ENCODE data around the gene ZNF43. TPM values are rescaled to one million over a fixed set of nuclear protein-coding genes. Genes with fewer than 3 reads are reported as not detected.

Gene ZNF43
- total and polyA plus RNA-seq, 2 of the 13 experiments (the other 11 are each of a cell fraction or from before 2014, with no cell fraction given): 2.9 to 8.5 TPM

GRCh38 chr19:21767065-21767800, 68.7 kb downstream of the ZNF43 start, which contains the start of gene ZNF100 (continued):
- TF ChIP-seq MED13 (CRISPR knock-in tag; IDR thresholded peaks at IDR 0.05) (no peak), PHF8 (CRISPR knock-in tag; IDR thresholded peaks at IDR 0.05) (peak; percentile 82), SAFB2 (CRISPR knock-in tag; IDR thresholded peaks at IDR 0.05; ENCODE audit: borderline replicate concordance, low read depth) (no peak), ZNF607 (CRISPR knock-in tag; IDR thresholded peaks at IDR 0.05; ENCODE audit: borderline replicate concordance) (peak; percentile 60; the same call in 1 of the 2 replicates), TARDBP (CRISPR knock-in tag; IDR thresholded peaks at IDR 0.05) (no peak), ZKSCAN5 (CRISPR knock-in tag; IDR thresholded peaks at IDR 0.05) (no peak), HMGA1 (CRISPR knock-in tag; conservative IDR thresholded peaks at IDR 0.05) (no peak), ZNF790 (CRISPR knock-in tag; IDR thresholded peaks at IDR 0.05; ENCODE audit: borderline replicate concordance) (no peak), ETS1 (CRISPR knock-in tag; IDR thresholded peaks at IDR 0.05) (no peak), ZNF530 (CRISPR knock-in tag; IDR thresholded peaks at IDR 0.05; ENCODE audit: low read depth) (no peak), ZBTB7B (CRISPR knock-in tag; IDR thresholded peaks at IDR 0.05) (0 out of 2 replicates have a peak, but pooled peaks have one; percentile 17), ZBTB10 (CRISPR knock-in tag; IDR thresholded peaks at IDR 0.05; ENCODE audit: borderline replicate concordance) (no peak), SETDB1 (CRISPR knock-in tag; IDR thresholded peaks at IDR 0.05; ENCODE audit: borderline replicate concordance) (no peak), ZNF782 (CRISPR knock-in tag; IDR thresholded peaks at IDR 0.05; ENCODE audit: borderline replicate concordance) (no peak), HNF4G (IDR thresholded peaks at IDR 0.05; ENCODE audit: borderline replicate concordance, low read depth, low read length) (no peak), HNF4G (CRISPR knock-in tag; IDR thresholded peaks at IDR 0.05; ENCODE audit: borderline replicate concordance, low read depth) (no peak), ZSCAN12 (CRISPR knock-in tag; IDR thresholded peaks at IDR 0.05) (no peak), ZSCAN21 (CRISPR knock-in tag; IDR thresholded peaks at IDR 0.05; ENCODE audit: borderline replicate concordance) (no peak), ZNF570 (CRISPR knock-in tag; IDR thresholded peaks at IDR 0.05; ENCODE audit: borderline replicate concordance) (no peak), NCOA5 (CRISPR knock-in tag; IDR thresholded peaks at IDR 0.05) (no peak), ZNF766 (CRISPR knock-in tag; IDR thresholded peaks at IDR 0.05; ENCODE audit: borderline replicate concordance) (no peak), HNRNPLL (IDR thresholded peaks at IDR 0.05; ENCODE audit: low read depth, low read length, poor library complexity, severe bottlenecking) (peak; percentile 63), DNMT1 (CRISPR knock-in tag; IDR thresholded peaks at IDR 0.05) (no peak), NFRKB (IDR thresholded peaks at IDR 0.05) (no peak), RFX1 (IDR thresholded peaks at IDR 0.05) (no peak)
- TF ChIP-seq, protein P1, sequence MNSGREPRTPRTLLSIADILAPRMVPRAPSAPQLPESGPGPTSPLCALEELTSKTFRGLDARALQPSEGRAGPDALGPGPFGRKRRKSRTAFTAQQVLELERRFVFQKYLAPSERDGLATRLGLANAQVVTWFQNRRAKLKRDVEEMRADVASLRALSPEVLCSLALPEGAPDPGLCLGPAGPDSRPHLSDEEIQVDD (CRISPR knock-in tag; IDR thresholded peaks at IDR 0.05; ENCODE audit: borderline replicate concordance): no peak
- TF ChIP-seq, protein P2, sequence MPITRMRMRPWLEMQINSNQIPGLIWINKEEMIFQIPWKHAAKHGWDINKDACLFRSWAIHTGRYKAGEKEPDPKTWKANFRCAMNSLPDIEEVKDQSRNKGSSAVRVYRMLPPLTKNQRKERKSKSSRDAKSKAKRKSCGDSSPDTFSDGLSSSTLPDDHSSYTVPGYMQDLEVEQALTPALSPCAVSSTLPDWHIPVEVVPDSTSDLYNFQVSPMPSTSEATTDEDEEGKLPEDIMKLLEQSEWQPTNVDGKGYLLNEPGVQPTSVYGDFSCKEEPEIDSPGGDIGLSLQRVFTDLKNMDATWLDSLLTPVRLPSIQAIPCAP (CRISPR knock-in tag; IDR thresholded peaks at IDR 0.05; ENCODE audit: low read depth): no peak
